Heart left ventricle (tissue), 16 donors: ENCODE measurements around the gene H6PD. TPM values are rescaled to one million over a fixed set of nuclear protein-coding genes. Genes with fewer than 3 reads are reported as not detected.

Source experiments
- ATAC-seq, 4 donors: fragments of 200-7000 bp; cut with Tn5 transposase; one replicate each; pipeline ENCODE4 v1.9.1; 2020 to 2022; ENCODE audit warnings: moderate library complexity in 4 of 4, mild to moderate bottlenecking in 3 of 4, moderate number of reproducible peaks in 1 of 4
- DNase-seq, 5 donors: peaks; one replicate each; pipeline ENCODE4 v3.0.0-alpha.2; 2020
- H3K27ac ChIP-seq, 12 donors: fragments of 200-600 bp; sonication (generic) in 4 of 12; one replicate each; pipeline versions ENCODE4 v1.5.0 to v1.8.0; 2016 to 2022; ENCODE audit warnings: mild to moderate bottlenecking in 2 of 12
- H3K27me3 ChIP-seq, 9 donors: fragments of 200-600 bp; sonication (generic) in 2 of 9; one replicate each; pipeline versions ENCODE4 v1.5.1 to v1.8.0; 2016 to 2022; ENCODE audit warnings: mild to moderate bottlenecking in 3 of 9
- H3K36me3 ChIP-seq, 9 donors: fragments of 200-600 bp; sonication (generic) in 2 of 9; one replicate each; pipeline versions ENCODE4 v1.5.0 to v1.8.0; 2018 to 2022; ENCODE audit warnings: mild to moderate bottlenecking in 2 of 9
- H3K4me1 ChIP-seq, 12 donors: fragments of 200-600 bp; sonication (generic) in 4 of 12; one replicate each; pipeline versions ENCODE4 v1.5.0 to v1.8.0; 2016 to 2022; ENCODE audit warnings: mild to moderate bottlenecking in 3 of 12
- H3K4me3 ChIP-seq, 12 donors: fragments of 200-600 bp; sonication (generic) in 4 of 12; one replicate each; pipeline versions ENCODE4 v1.5.0 to v1.8.0; 2017 to 2022; ENCODE audit warnings: mild to moderate bottlenecking in 9 of 12, moderate library complexity in 4 of 12
- H3K9me3 ChIP-seq, 12 donors: fragments of 200-600 bp; sonication (generic) in 4 of 12; one replicate each; pipeline versions ENCODE4 v1.5.0 to v1.8.0; 2016 to 2022; ENCODE audit warnings: mild to moderate bottlenecking in 1 of 12
- POLR2A ChIP-seq, 2 donors: fragments of 450-650 bp; IDR thresholded peaks; one replicate each; pipeline ENCODE4 v1.6.1; 2017; ENCODE audit warnings: antibody characterized with exemption in 2 of 2, mild to moderate bottlenecking in 2 of 2, moderate library complexity in 2 of 2
- WGBS, 4 donors: extraction: QIAGEN DNeasy Blood & Tissue Kit in 2 of 4; methylation state at CpG; one replicate each; pipeline versions ENCODE4 v1.1.5 to v1.1.7; 2013 to 2018; 5-methylcytosine and 5-hydroxymethylcytosine counted together
- intact Hi-C, 10 donors: fragments of 100-400 bp; cut with DNase I; formaldehyde crosslinking; loops; one replicate each; pipeline versions ENCODE4 v1.11.1 to v1.14.2; 2022
- polyA plus RNA-seq, 2 donors: library from polyadenylated mRNA; stranded (reverse); fragments of 200-250 nt; gene quantifications; one replicate each; pipeline ENCODE4 v1.2.3, GENCODE V29; 2013
- total RNA-seq, 9 donors: library from RNA; depleted of rRNA in 2 of 9; stranded (reverse); fragments of >200 nt in 2 of 9; fragmentation: NEBNext Ultra II Directional in 3 of 9; extraction: Animal tissue kit (Norgen Biotek cat#: 25700) in 3 of 9; gene quantifications; one replicate each; pipeline versions ENCODE4 v1.1.0 to v1.2.4, GENCODE V29; 2016 to 2023
- TF ChIP-seq, protein P1 (sequence below), 12 donors: fragments of 200-600 bp; sonication (generic) in 4 of 12; IDR thresholded peaks; one replicate each; pipeline versions ENCODE4 v1.5.0 to v1.8.0; 2018 to 2022; ENCODE audit warnings: antibody characterized with exemption in 12 of 12, mild to moderate bottlenecking in 5 of 12
- donor health status: ischemic (EF 13 %, LVEDD 7.1; RV severe dilation, severe dysfunction).
- donor health status: healthy with polysubstance abuse.
- donor health status: DM: no; HTN: yes; CAD: no.
- donor health status: DM: no; HTN: no; CAD: no.
- donor health status: ischemic (EF 25% LVEDD 6.9; RV normal size, moderate dysfunction).
- donor health status: ischemic (EF 25% LVEDD 5.7; RV mildly dilated, moderate dysfunction).
- donor health status: healthy.
- donor health status: DM: yes; HTN: yes; CAD: no.
- donor health status: ischemic (EF 35%, LVEDD 5.7; RV mildly dilated, moderate dysfunction).
- donor health status: nonischemic (EF 11% LVEDD 7.7; RV severe dilation, severe dysfunction).
- donor health status: DM: yes; HTN: yes; CAD: no.
- donor health status: PGD.
- donor health status: ischemic (EF 29% LVEDD 5.4; RV normal size, mild dysfunction).
- donor health status: nonischemic (EF 23%, LVEDD 6.1; RV moderate dilation, normal function).

Gene H6PD
- total and polyA plus RNA-seq, 11 donors = 11.0 to 54.5 (median 26.4) TPM

DNA sequence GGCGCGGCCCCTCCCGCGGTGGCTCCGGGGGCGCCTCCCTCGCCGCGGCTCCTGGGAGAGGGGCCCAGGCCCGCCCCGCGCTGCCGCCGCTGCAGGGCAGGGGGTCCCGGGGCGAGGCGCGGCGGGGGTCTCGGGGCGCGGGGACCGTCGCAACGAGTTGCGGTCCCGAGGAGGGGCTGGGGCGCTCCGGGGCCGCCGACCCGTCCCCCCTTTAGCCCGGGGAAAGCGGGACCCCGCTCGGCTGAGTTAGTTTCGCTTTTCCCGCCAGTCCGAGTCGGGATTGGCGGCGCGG lies 58.6 kb downstream of the H6PD start:
- DNase-seq = no peak
- intact Hi-C loops = loop anchor here in 7 of 10 donors (5.0 to 10.0 kb wide), 7 partner anchors 79 to 199 kb away; no protein-coding TSS in a partner anchor
- H3K27me3 ChIP-seq = no peaks in the 10 kb centered on the region
- peaks cover 0 to 52% (median 31%) of the 10 kb centered on the region in 12 donors for H3K4me1 ChIP-seq
- ATAC-seq = no peak
- peak overlapping the region; percentile 60 to 100 (median 91) for H3K4me3 ChIP-seq
- TF ChIP-seq, protein P1, sequence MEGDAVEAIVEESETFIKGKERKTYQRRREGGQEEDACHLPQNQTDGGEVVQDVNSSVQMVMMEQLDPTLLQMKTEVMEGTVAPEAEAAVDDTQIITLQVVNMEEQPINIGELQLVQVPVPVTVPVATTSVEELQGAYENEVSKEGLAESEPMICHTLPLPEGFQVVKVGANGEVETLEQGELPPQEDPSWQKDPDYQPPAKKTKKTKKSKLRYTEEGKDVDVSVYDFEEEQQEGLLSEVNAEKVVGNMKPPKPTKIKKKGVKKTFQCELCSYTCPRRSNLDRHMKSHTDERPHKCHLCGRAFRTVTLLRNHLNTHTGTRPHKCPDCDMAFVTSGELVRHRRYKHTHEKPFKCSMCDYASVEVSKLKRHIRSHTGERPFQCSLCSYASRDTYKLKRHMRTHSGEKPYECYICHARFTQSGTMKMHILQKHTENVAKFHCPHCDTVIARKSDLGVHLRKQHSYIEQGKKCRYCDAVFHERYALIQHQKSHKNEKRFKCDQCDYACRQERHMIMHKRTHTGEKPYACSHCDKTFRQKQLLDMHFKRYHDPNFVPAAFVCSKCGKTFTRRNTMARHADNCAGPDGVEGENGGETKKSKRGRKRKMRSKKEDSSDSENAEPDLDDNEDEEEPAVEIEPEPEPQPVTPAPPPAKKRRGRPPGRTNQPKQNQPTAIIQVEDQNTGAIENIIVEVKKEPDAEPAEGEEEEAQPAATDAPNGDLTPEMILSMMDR (IDR thresholded peaks at IDR 0.05) = no peak
- no peak for TF ChIP-seq POLR2A (IDR thresholded peaks at IDR 0.05)
- peaks cover 0 to 14% (median 8%) of the 10 kb centered on the region in 12 donors for H3K9me3 ChIP-seq
- peak overlapping the region; percentile 73 to 93 (median 84) for H3K27ac ChIP-seq
- no peaks in the 10 kb centered on the region for H3K36me3 ChIP-seq
- 0 to 1% (median 1%) methylated on average over 21 to 43 of the region's 43 CpGs; no CpG with 5 or more reads in 1 of the 4 donors for WGBS, 4 donors

DNA sequence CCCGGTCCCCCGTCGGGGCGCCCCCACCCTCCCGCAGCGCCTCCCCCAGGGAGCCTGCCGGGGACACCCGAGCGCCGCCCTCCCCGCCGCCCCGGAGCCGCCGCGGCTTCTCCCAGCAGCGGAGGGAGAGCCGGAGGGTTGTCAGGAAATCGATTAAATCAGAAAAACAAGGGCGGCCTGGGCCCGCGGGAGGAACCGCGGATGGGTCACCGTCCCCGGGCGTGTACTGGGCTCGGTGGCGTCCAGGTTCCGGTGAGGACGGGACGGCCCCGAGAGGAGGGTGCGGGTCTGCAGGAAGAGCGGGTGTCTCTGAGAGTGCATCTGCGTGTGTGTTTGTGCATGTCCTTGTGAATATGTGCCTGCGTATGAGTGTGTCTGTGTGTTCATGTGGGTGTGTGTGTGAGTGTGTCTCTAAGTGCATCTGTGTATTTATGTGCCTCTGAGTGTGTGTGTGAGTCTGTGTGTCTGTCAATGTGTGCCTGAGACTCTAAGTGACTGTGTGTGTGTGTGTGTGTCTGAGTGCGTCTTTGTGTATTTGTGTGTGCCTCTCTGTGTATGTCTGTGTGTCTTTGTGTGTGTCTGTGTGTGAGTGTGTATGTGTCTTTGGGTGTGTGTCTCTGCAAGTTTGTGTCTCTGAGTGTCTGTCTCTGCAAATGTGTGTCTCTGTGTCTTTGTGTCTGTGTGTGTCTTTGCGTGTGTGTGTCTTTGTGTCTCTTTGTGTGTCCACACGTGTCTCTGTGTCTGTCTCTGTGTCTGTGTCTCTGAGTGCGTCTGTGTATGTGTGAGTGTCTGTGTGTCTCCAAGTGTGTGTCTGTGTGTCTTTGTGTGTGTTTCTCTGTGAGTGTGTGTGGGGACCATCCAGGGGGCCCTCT lies 59.2 kb downstream of the H6PD start:
- peak in 3 of 5 donors; percentile 37 to 68 (median 41) for DNase-seq
- TF ChIP-seq, protein P1 (IDR thresholded peaks at IDR 0.05) = no peak
- no peak for TF ChIP-seq POLR2A (IDR thresholded peaks at IDR 0.05)
- H3K4me3 ChIP-seq = peak overlapping the region; percentile 60 to 100 (median 91)
- H3K36me3 ChIP-seq = no peaks in the 10 kb centered on the region
- H3K27ac ChIP-seq = peak overlapping the region; percentile 73 to 93 (median 84)
- H3K9me3 ChIP-seq = peaks cover 0 to 9% (median 2%) of the 10 kb centered on the region in 12 donors
- H3K27me3 ChIP-seq = no peaks in the 10 kb centered on the region
- WGBS, 4 donors = 7 to 47% (median 8%) methylated on average over 5 to 41 of the region's 41 CpGs
- peak in 1 of 4 donors; percentile 7 for ATAC-seq
- intact Hi-C loops = loop anchor here in 7 of 10 donors (5.0 to 10.0 kb wide), 7 partner anchors 79 to 199 kb away; no protein-coding TSS in a partner anchor
- peaks cover 0 to 52% (median 31%) of the 10 kb centered on the region in 12 donors for H3K4me1 ChIP-seq

DNA sequence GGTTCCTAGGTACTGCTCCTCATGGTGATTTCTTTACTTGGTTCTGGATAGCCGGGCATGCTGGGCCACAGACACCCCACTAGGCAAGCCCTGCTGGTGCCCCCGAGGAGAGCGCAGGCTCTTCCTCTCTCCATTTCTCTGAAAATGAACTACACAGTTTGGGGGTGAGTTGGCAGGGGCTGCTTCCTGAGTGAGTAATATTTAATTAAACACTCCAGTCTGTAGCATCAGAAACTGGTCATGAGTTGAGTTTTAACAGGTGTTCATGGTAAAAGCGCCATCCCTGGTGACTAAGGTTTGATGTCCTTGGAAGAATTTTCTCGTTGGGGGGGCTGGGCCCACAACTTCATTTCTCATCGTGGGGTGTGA lies 59.8 kb downstream of the H6PD start:
- no peak for TF ChIP-seq POLR2A (IDR thresholded peaks at IDR 0.05)
- intact Hi-C loops = loop anchor here in 7 of 10 donors (5.0 to 10.0 kb wide), 7 partner anchors 78 to 198 kb away; no protein-coding TSS in a partner anchor
- Histone ChIP-seq H3K36me3 (no peaks in the 10 kb centered on the region), H3K4me3 (peak overlapping the region in 11 of 12 donors; percentile 60 to 100 (median 90)), H3K9me3 (peaks cover 0 to 2% (median 0%) of the 10 kb centered on the region in 12 donors), H3K27me3 (no peaks in the 10 kb centered on the region), H3K4me1 (peaks cover 0 to 48% (median 31%) of the 10 kb centered on the region in 12 donors), H3K27ac (peak overlapping the region in 4 of 12 donors; percentile 74 to 92 (median 87))
- 63 to 69% (median 64%) methylated on average over 6 of the region's 6 CpGs for WGBS, 4 donors
- ATAC-seq = peak in 2 of 4 donors; percentile 15 to 20
- DNase-seq = peak in 1 of 5 donors; percentile 49

DNA sequence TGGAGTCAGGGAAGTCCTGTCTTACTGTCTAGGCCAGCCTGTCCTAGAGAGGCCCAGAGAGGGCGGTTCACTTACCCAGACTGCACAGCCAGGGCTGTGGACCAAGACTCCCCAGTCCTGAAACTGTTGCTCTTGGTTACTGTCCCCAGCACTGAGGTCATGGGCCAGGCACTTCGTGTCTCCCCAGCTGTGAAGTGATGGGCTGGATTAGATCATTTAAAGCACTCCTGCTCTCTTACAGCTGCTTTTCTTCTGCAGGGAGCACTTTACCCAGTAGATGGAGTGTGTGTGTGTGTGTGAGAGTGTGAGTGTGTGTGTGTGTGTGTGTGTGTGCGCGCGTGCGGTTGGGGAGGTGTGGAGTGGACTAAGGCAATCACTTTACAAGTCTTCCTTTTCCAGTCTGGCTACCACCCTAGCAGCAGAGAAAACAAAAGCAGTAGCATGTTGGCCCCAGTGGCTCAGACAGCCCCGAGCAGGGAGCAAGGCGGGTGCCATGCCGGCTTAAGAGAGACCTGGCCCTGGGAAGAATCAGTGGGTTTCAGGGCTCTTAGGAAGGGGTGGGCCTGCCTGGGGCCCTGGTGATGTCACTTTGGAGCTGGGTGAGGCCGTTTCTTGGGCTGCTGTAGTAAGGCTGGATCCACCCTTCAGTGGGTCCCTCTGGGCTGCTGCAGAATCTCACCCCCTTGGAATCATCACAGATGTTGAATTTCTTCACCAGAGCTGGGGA lies 60.5 kb downstream of the H6PD start:
- ATAC-seq (peak; percentile 45 to 59 (median 56)), DNase-seq (peak in 4 of 5 donors; percentile 43 to 60 (median 48))
- no peaks in the 10 kb centered on the region for H3K36me3 ChIP-seq
- WGBS, 4 donors = 68 to 74% (median 72%) methylated on average over 10 of the region's 10 CpGs
- H3K9me3 ChIP-seq = no peaks in the 10 kb centered on the region
- no peaks in the 10 kb centered on the region for H3K27me3 ChIP-seq
- intact Hi-C loops = loop anchor here in 7 of 10 donors (5.0 to 10.0 kb wide), 7 partner anchors 77 to 197 kb away; no protein-coding TSS in a partner anchor
- peak overlapping the region in 9 of 12 donors; percentile 60 to 100 (median 93) for H3K4me3 ChIP-seq
- TF ChIP-seq, protein P1 (IDR thresholded peaks at IDR 0.05) = no peak
- TF ChIP-seq POLR2A (IDR thresholded peaks at IDR 0.05) = no peak
- peak overlapping the region in 4 of 12 donors; percentile 29 to 92 (median 79) for H3K27ac ChIP-seq
- peaks cover 0 to 46% (median 31%) of the 10 kb centered on the region in 12 donors for H3K4me1 ChIP-seq
